AML-193 (cell line): ENCODE results near the gene HLF.

ENCODE experiments used
- DNase-seq, 2 experiments: peaks; one replicate each; lab custom pipeline; 2025; lab: John Stamatoyannopoulos, UW

HLF gene

GRCh38 chr17:55290492-55291113 lies 25.8 kb downstream of the HLF start:
- DNase-seq: no peak

DNA sequence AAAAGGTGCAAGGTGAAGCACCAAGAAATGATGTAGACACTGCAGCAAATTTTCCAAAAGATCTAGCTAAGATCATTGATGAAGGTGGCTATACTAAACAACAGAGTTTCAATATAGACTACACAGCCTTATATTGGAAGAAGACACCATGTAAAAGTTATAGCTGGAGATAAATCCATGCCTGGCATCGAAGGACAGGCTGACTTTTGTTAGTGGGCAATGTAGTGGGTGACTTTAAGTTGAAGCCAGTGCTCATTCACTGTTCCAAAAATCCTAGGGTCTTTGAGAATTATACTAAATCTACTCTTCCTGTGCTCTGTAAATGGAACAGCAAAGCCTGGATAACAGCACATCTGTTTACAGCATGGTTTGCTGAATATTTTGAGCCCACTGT lies 26.4 kb downstream of the HLF start:
- DNase-seq: no peak

DNA sequence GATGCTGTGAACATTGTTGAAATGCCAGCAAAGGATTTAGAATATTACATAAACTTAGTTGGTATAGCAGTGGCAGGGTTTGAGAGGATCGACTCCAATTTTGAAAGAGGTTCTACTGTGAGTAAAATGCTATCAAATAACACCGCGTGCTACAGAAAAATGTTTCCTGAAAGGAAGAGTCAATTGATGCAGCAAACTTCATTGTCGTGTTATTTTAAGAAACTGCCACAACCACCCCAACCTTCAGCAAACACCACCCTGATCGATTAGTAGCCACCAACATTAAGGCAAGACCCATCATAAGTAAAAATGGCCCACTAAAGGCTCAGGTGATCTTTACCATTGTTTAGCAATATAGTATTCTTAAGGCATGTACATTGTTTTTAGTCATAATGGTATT lies 27.3 kb downstream of the HLF start:
- DNase-seq: no peak

GRCh38 chr17:55294042-55294751 lies 29.4 kb downstream of the HLF start:
- no peak for DNase-seq

GRCh38 chr17:55295411-55296170 lies 30.8 kb downstream of the HLF start:
- DNase-seq: peak; percentile 42 to 52

GRCh38 chr17:55296171-55296695 lies 31.5 kb downstream of the HLF start:
- DNase-seq: no peak

GRCh38 chr17:55296699-55297098 lies 31.9 kb downstream of the HLF start:
- DNase-seq: no peak

DNA sequence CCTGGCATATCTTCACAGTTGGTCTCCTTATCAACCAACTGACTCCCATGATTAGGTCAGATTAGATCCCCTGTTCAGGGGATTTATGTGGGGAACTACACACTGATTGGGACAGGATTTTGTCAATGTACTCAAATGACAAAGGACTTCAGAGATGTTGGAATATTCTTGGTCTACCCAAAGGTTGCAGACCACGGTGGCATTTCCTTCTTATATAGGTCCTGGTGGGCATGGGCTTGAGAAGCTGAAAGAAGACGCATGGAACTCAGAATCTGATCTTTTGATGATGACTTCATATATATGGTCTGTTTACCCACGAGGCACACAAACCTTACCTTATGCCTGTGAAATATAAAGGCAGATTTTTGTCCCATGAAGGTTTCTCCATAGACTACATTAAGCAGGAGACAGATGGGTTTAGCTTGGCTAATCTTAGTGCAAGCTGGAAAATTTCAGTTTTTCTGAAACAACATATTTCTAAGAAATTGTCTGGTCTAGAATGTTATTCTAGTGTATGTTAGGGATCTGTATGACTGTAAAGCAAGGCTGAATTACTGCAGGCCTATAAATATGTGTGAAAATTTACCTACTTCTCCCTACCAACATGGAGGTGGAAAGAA lies 33.5 kb downstream of the HLF start:
- DNase-seq: no peak

DNA sequence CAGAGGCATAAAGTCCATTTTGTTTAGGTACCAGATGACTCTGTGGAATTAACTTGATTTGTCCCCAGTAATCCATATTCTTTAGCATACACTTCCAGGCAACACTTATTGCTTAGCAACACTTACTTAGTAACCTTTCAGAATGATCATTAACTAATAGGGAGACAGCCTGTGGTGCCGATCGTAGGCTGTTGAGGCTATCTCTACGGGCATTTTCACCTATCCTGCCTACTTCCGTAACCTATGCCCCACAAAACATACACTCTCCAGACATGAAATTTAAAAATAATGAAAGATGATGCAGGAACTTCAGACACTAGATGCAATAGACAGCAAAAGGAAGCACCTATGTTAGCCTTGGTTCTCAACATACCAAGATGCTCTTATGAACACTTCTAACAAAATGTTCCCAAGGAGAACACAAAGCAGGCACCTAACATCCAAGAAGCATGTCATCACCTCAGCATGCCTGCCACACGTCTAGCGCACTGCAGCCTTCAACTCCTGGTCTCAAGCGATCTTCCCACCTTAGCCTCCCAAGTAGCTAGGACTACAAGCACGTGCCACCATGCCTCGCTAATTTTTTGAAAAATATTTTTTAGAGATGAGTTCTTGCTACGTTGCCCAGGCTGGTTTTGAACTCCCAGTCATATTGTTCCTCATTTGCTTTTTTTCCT lies 34.5 kb downstream of the HLF start:
- no peak for DNase-seq

DNA sequence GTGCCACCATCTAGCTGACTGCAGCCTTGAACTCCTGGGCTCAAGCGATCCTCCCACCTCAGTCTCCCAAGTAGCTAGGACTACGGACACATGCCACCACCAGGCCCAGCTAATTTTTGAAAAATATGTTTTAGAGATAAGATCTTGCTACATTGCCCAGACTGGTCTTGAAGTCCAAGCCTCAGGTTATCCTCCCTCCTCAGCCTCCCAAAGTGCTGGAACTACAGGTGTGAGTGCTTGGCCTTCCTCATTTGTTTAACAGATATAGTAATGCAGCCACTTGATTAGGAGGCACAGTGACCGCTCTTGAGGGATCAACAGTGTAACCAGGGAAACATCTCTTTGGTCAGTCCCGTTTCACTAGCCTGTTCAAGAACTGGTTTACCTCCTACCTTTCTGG lies 35.1 kb downstream of the HLF start:
- no peak for DNase-seq

DNA sequence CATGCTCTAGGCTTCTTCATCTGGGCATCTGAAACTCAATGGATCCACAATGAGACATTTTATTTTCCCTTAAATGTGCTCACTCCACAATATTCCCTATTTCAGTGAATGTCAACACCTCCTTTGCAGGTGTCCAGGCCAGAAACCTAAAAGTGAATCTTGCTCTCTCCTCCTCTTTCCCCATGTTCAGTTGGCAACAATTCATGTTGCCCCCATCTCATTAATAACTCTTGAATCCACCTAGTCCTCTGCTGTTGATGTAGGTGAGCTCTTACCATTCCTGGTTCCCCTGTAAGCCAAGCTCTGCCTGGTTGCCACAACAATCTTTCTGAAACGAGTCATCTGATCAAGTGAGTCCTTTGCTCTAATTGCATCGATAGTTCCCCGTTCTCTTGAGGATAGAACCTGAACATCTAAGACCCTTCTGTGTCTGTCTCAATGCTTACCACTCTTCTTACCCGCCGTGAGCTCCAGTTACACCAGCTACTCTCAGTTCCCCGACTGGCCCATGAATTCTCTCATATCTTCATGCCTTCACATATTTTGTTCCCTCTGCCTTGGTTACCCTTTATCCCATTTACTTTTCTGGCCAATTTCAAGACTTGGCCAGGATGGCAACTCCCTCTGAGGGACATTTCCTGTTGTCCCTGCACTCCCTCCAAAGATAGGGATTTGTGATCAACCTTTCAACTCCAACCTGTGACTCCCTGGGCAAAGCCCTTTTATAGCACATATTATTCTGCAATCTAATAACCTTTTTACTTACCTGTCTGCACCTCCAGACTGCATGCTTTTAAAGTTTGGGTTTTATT lies 35.9 kb downstream of the HLF start:
- no peak for DNase-seq

GRCh38 chr17:55301521-55302406 lies 37.0 kb downstream of the HLF start:
- DNase-seq: no peak

DNA sequence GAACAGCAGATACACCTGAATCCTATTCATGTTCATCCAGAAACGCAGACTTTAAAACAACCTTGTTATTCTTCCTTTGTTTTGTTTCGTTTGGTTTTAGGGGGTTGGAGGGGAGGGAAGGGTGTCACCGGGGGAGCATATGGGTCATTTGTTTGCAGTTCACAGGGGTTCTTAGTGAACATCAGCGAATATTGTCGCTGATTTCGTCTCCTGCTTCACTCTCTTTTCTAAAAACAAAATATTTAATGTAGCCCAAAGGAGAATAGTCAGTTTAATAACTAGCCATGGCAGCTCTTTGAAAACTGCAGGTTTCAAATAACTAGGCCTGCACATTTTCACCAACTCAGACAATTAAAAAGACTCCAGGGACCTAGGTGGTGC lies 37.6 kb downstream of the HLF start:
- no peak for DNase-seq

GRCh38 chr17:55303008-55303493 lies 38.3 kb downstream of the HLF start:
- DNase-seq: no peak

DNA sequence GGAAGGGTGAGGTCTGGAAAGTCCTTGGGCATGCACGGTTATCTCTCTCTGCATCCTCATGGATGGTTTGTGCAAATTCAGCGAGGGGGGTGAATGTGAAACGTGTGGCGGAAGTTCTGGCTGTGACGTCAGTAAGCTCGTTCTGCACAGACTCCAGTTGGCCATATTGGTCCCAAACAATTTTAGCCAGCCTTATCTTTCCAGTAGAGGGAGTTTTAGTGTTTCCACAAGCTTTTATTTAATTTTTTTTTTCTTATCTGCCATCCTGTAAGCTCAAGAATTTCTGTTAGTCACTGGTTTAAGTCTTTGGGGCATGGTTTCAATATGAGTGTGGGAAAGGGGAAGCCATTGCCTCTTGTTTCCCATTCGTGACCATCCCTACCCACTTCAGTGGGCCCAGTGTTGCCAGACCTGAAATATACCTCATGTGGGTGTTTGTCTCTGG lies 39.0 kb downstream of the HLF start:
- DNase-seq: no peak

- DNase-seq: no peak
Observed at GRCh38 chr17:55304171-55304859, 39.6 kb downstream of the HLF start.

DNA sequence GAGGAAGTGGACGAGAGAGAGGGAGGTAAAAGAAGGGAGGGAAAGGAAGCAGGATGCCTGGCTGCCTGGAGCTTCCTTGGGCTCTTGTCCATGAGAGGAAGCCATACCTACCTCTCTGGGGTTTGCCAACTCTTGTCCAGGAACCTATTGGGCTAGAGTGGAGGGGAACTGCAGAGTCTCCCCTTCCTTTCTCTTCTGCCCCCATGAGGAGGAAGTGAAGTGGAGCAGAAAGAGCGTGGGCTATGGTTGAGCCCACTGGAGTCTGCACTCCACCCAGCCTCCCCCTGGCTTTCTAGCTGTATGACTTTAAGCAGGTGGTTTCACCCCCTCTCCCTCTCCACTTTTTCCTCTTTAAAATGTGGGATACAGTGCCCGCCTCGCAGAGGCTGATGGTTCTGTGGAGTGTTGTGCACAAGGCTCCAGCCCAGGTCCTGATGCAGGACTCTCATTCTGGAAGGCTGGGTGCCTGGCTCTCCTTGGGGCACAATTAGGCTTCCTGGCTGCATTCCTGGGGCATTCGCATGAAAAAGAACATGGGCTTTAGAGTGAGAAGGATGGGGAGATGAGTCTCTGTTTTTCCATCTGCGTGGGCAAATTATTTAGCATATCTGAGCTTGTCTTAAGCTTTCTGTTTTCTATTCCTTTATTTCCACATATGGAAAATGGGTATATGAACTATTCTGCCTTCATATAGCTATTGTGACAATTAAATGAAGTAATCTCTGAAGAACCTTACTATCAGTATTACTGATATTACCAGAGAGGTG lies 40.7 kb downstream of the HLF start:
- no peak for DNase-seq

DNA sequence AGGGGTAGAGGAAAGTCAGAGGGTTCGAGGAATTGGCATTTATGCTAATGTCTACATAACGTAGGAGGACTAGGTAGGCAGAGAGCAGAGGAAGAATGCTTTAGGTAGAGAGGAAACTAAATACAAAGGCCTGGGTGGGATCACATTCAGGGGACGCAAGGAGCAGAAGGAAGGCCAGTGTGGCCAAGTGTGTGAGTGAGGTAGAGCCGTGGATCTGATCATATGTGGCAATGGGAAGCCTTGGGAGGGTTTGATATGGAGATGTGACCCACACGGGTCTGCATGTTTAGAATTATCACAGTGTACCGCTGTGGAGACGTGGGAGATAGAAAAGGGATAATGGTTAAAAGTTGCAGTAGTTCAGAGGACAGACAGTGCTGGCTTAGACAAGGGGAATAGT lies 43.1 kb downstream of the HLF start:
- no peak for DNase-seq
